RWPE2 (cell line): Measurements from ENCODE around the gene BRD1.

ENCODE experiments used
- ATAC-seq: fragments of 200-7000 bp; cut with Tn5 transposase; 3 replicates; pipeline ENCODE4 v1.9.1; 2021; ENCODE audit warnings: low read depth
- DNase-seq: peaks from one replicate; pipeline ENCODE4 v3.0.0-alpha.2; 2020; ENCODE audit warnings: low spot score
- H3K27ac ChIP-seq: fragments of 450-650 bp; 2 replicates; pipeline ENCODE4 v1.5.1; 2017; ENCODE audit warnings: mild to moderate bottlenecking; ENCODE audit not compliant: poor library complexity, severe bottlenecking
- H3K27me3 ChIP-seq: fragments of 250-450 bp; sonication (Bioruptor Pico); 2 replicates; pipeline ENCODE4 v1.5.1; 2021; ENCODE audit warnings: mild to moderate bottlenecking, moderate library complexity; ENCODE audit not compliant: insufficient read depth, poor library complexity, severe bottlenecking
- H3K36me3 ChIP-seq: fragments of 250-450 bp; sonication (Bioruptor Pico); 2 replicates; pipeline ENCODE4 v1.5.1; 2020; ENCODE audit warnings: low read depth, mild to moderate bottlenecking, moderate library complexity
- H3K4me1 ChIP-seq: fragments of 250-450 bp; sonication (Bioruptor Pico); 2 replicates; pipeline ENCODE4 v1.5.1; 2021; ENCODE audit warnings: mild to moderate bottlenecking, moderate library complexity; ENCODE audit not compliant: insufficient read depth, poor library complexity, severe bottlenecking
- H3K4me3 ChIP-seq: fragments of 250-450 bp; sonication (Bioruptor Pico); 2 replicates; pipeline ENCODE4 v1.5.1; 2021; ENCODE audit warnings: mild to moderate bottlenecking, moderate library complexity; ENCODE audit not compliant: severe bottlenecking
- H3K9me3 ChIP-seq: fragments of 250-450 bp; sonication (Bioruptor Pico); 2 replicates; pipeline ENCODE4 v1.5.1; 2021; ENCODE audit warnings: mild to moderate bottlenecking, moderate library complexity; ENCODE audit not compliant: severe bottlenecking
- TF ChIP-seq, protein P1 (sequence below): fragments of 450-650 bp; IDR thresholded peaks from one replicate; pipeline ENCODE4 v1.5.1; 2017; ENCODE audit warnings: mild to moderate bottlenecking, moderate library complexity; ENCODE audit not compliant: poor library complexity, severe bottlenecking

BRD1 gene

DNA sequence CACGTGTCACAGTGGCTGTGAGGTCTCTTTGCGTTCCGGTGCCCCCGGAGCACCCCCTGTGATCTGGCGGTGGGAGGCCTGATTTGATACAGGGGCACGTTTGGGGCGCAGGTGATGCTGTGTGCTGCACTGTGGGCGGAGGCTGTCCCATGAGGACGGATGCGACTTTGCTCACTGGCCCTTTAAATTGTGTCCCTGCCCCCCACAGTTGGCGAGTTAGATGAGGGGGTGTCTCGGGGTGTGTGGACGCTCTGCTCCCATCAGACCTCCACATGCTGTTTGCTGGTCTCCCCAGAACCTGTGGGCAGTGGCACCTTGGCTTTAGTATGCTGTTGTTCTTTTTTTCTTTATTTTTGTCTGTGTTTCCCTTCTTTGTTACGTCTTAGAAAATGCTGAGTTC is 31.2 kb upstream of the BRD1 start:
- ATAC-seq: no peak

DNA sequence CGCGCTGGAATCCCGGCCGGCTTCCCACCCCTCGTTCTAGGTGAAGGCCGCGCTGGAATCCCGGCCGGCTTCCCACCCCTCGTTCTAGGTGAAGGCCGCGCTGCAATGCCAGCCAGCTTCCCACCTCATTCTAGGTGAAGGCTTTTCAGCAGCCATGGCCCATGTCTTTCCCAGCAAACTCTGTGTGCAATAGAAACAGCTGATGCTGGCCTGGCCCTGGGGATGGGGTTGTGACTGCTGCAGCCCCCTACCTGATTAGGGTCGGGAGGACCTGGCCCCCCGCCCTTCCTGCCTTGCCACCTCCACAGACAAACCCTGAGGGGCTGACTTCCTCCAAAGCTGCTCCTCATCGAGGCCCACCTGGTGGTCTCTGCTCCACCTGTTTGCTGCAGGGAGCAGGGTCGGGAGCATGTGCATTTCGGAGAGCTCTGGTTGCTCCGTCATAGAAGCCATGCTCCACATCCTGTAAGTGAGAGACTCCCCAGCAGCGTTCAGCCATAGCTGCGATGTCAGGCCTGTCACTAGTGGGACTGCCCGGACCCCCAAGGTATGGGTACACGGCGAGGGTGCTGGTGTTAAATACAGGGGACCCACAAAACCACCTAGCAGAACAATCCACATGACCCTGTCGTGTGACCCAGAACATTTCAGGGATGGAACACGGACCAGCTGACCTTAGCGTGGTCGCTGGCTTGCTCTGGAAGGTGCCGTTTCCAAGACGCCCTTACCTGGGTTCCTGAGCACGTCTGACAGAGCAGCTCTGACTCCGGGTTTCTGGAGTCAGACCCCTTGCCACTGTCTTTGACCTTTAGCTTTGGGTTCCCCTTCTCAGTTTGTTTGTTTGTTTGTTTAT is 29.3 kb upstream of the BRD1 start:
- ATAC-seq (no peak), DNase-seq (no peak)
- H3K4me3 ChIP-seq: no peak overlapping the region
- no peak overlapping the region for H3K27ac ChIP-seq
- H3K9me3 ChIP-seq: no peaks in the 10 kb centered on the region
- H3K36me3 ChIP-seq: no peaks in the 10 kb centered on the region
- no peaks in the 10 kb centered on the region for H3K27me3 ChIP-seq
- H3K4me1 ChIP-seq: no peaks in the 10 kb centered on the region
- TF ChIP-seq, protein P1, sequence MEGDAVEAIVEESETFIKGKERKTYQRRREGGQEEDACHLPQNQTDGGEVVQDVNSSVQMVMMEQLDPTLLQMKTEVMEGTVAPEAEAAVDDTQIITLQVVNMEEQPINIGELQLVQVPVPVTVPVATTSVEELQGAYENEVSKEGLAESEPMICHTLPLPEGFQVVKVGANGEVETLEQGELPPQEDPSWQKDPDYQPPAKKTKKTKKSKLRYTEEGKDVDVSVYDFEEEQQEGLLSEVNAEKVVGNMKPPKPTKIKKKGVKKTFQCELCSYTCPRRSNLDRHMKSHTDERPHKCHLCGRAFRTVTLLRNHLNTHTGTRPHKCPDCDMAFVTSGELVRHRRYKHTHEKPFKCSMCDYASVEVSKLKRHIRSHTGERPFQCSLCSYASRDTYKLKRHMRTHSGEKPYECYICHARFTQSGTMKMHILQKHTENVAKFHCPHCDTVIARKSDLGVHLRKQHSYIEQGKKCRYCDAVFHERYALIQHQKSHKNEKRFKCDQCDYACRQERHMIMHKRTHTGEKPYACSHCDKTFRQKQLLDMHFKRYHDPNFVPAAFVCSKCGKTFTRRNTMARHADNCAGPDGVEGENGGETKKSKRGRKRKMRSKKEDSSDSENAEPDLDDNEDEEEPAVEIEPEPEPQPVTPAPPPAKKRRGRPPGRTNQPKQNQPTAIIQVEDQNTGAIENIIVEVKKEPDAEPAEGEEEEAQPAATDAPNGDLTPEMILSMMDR: no peak

More for the DNA sequence above, 31.2 kb upstream of the BRD1 start:
- TF ChIP-seq, protein P1: no peak
- no peaks in the 10 kb centered on the region for H3K9me3 ChIP-seq
- no peaks in the 10 kb centered on the region for H3K4me1 ChIP-seq
- no peak overlapping the region for H3K4me3 ChIP-seq
- H3K36me3 ChIP-seq: no peaks in the 10 kb centered on the region
- no peak for DNase-seq
- H3K27me3 ChIP-seq: no peaks in the 10 kb centered on the region
- no peak overlapping the region for H3K27ac ChIP-seq

DNA sequence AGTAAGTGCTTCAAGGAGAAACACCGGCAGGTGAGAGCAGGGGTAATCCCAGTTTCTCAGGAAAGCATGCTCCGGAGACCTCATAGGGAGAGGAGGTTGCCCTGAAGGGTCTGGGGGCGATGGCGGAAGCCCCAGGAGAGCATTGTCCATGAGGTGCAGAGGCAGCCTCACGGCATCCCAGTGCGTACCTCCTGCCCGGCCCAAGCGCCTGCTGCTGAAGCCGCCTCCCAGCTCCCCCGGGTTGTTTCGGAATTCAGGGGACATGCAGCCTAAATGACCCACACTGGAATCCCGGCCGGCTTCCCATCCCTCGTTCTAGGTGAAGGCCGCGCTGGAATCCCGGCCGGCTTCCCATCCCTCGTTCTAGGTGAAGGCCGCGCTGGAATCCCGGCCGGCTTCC is 28.7 kb upstream of the BRD1 start:
- no peaks in the 10 kb centered on the region for H3K36me3 ChIP-seq
- DNase-seq: no peak
- no peaks in the 10 kb centered on the region for H3K27me3 ChIP-seq
- no peaks in the 10 kb centered on the region for H3K9me3 ChIP-seq
- TF ChIP-seq, protein P1: no peak
- H3K4me3 ChIP-seq: no peak overlapping the region
- H3K4me1 ChIP-seq: no peaks in the 10 kb centered on the region
- ATAC-seq: no peak
- no peak overlapping the region for H3K27ac ChIP-seq

DNA sequence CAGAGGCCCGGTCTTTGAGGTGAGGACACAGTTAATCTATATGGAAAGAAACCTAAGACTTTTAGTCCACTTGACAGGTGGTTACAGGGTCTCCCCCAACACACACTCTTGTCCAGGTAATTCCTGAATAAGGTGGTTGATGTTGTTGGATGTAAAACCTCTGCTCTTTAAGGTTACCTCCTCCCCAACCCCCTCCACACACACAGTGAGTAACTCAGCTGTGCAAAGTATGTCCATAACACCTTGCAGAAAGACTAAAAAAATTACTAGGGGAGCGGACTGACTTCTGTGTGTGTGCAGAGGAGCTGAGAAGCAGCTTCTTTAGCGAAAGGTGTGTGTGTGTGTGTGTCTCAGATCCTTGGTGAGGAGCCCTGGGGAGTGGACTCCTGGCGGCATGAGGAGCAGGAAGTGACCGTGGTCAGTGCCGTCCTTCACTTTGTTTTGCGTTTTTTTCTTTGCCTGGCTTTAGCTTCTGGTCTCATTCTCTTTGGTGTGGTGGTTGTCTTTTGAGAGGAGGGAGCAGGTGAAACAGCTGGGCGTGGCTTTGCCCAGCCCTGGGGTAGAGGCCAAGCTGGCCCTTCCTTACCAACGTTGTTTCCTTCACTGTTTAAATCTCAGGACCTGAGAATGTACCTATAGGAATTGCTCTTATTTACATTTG is 27.7 kb upstream of the BRD1 start:
- H3K27me3 ChIP-seq: peaks cover 4% of the 10 kb centered on the region
- ATAC-seq (no peak; the same call in 2 of the 3 replicates), DNase-seq (no peak)
- no peak overlapping the region for H3K27ac ChIP-seq
- H3K4me3 ChIP-seq: peak overlapping the region; percentile 86
- H3K36me3 ChIP-seq: no peaks in the 10 kb centered on the region
- no peaks in the 10 kb centered on the region for H3K9me3 ChIP-seq
- TF ChIP-seq, protein P1: no peak
- no peaks in the 10 kb centered on the region for H3K4me1 ChIP-seq
